Lower lobe of right lung (tissue), 2 donors: ENCODE measurements around the gene APH1A. TPM values are rescaled to one million over a fixed set of nuclear protein-coding genes. Genes with fewer than 3 reads are reported as not detected.
A peak's percentile ranks its signal among the peaks of the same experiment; 100 is the strongest.
"Not testable (repeated sequence)": the region's sequence is repeated elsewhere in the genome, so short reads cannot be mapped to it uniquely, and the experiment has no call there.

Experiments
- ATAC-seq, 2 donors: fragments of 200-7000 bp; cut with Tn5 transposase; one replicate each; pipeline ENCODE4 v1.9.1; 2020 to 2022; ENCODE audit warnings: mild to moderate bottlenecking in 2 of 2, moderate library complexity in 2 of 2
- DNase-seq: peaks from one replicate; pipeline ENCODE4 v3.0.0-alpha.2; 2020
- H3K27ac ChIP-seq: fragments of 200-600 bp; one replicate; pipeline ENCODE4 v1.8.0; 2022
- H3K27me3 ChIP-seq: fragments of 200-600 bp; one replicate; pipeline ENCODE4 v1.8.0; 2022; ENCODE audit warnings: low read depth
- H3K36me3 ChIP-seq: fragments of 200-600 bp; one replicate; pipeline ENCODE4 v1.8.0; 2022; ENCODE audit warnings: mild to moderate bottlenecking
- H3K4me1 ChIP-seq: fragments of 200-600 bp; one replicate; pipeline ENCODE4 v1.8.0; 2022
- H3K4me3 ChIP-seq: fragments of 200-600 bp; one replicate; pipeline ENCODE4 v1.8.0; 2022; ENCODE audit warnings: mild to moderate bottlenecking
- H3K9me3 ChIP-seq: fragments of 200-600 bp; one replicate; pipeline ENCODE4 v1.8.0; 2022
- CTCF ChIP-seq: fragments of 200-600 bp; IDR thresholded peaks from one replicate; pipeline ENCODE4 v1.8.0; 2022; ENCODE audit warnings: antibody characterized with exemption, mild to moderate bottlenecking
- intact Hi-C: fragments of 100-400 bp; cut with DNase I; formaldehyde crosslinking; loops from one replicate; pipeline ENCODE4 v1.11.0; 2022
- long read RNA-seq: library from polyadenylated mRNA; unstranded; transcript quantifications from one replicate; pipeline ENCODE4 v2.0.0, GENCODE V29; 2021
- total RNA-seq: library from RNA; stranded (reverse); fragmentation: NEBNext Ultra II Directional; extraction: Animal tissue kit (Norgen Biotek cat#: 25700); gene quantifications from one replicate; pipeline ENCODE4 v1.2.1, GENCODE V29; 2021
- donor health status: DM: no; HTN: yes; CAD: no; lungs with severe emphysema.

The APH1A gene
- total RNA-seq, result 129 TPM
- long read RNA-seq, transcript APH1A-202 (6 exons, 2,353 nt), result major isoform, 28 of 54 reads
- long read RNA-seq, transcript APH1A-203 (7 exons, 1,713 nt), result minor isoform, 10 of 54 reads
- long read RNA-seq, partial matches to known transcripts, result 4 of 54 reads
- long read RNA-seq, other reads (novel, unspliced or antisense), result 12 of 54 reads

- no peaks in the 10 kb centered on the region for H3K27me3 ChIP-seq
- no peaks in the 10 kb centered on the region for H3K9me3 ChIP-seq
- peak; percentile 98 to 99 for ATAC-seq
- DNase-seq, result peak; percentile 98
- intact Hi-C loops, result no loop called here
- peak within 1 kb of the TSS; percentile 95 for H3K4me3 ChIP-seq
- peaks cover 34% of the 10 kb centered on the region for H3K36me3 ChIP-seq
- TF ChIP-seq CTCF, result no peak
- peaks cover 33% of the 10 kb centered on the region for H3K4me1 ChIP-seq
- H3K27ac ChIP-seq, result peak within 1 kb of the TSS; percentile 92
These were observed at the start of gene APH1A for GRCh38 chr1:150268705-150269403. APH1A (minus strand) TSS chr1:150269016; CDS start chr1:150268810, 206 bp downstream.

GRCh38 chr1:150314691-150315090 is 45.9 kb upstream of the APH1A start:
- H3K36me3 ChIP-seq, H3K4me1 ChIP-seq, H3K27ac ChIP-seq, H3K9me3 ChIP-seq, H3K4me3 ChIP-seq, ATAC-seq, H3K27me3 ChIP-seq, DNase-seq, intact Hi-C loops: not testable (repeated sequence)

- H3K4me1 ChIP-seq, result no peaks in the 10 kb centered on the region
- H3K27ac ChIP-seq, result no peak overlapping the region
- H3K4me3 ChIP-seq, result no peak overlapping the region
- H3K27me3 ChIP-seq, result no peaks in the 10 kb centered on the region
- intact Hi-C loops, result no loop called here
- no peaks in the 10 kb centered on the region for H3K9me3 ChIP-seq
- no peak for TF ChIP-seq CTCF
- DNase-seq, result no peak
- peaks cover 12% of the 10 kb centered on the region for H3K36me3 ChIP-seq
- no peak for ATAC-seq
These were observed 42.9 kb upstream of the APH1A start for GRCh38 chr1:150311762-150312161.

GRCh38 chr1:150309758-150310508 is 41.1 kb upstream of the APH1A start:
- no peak for TF ChIP-seq CTCF
- intact Hi-C loops, result no loop called here
- Histone ChIP-seq H3K9me3 (no peaks in the 10 kb centered on the region), H3K27me3 (no peaks in the 10 kb centered on the region), H3K27ac (no peak overlapping the region), H3K36me3 (peaks cover 29% of the 10 kb centered on the region), H3K4me1 (no peaks in the 10 kb centered on the region), H3K4me3 (no peak overlapping the region)
- DNase-seq (no peak), ATAC-seq (no peak)

- intact Hi-C loops, H3K27ac ChIP-seq, DNase-seq, H3K27me3 ChIP-seq, H3K9me3 ChIP-seq, H3K4me1 ChIP-seq, ATAC-seq, H3K4me3 ChIP-seq: not testable (repeated sequence)
- H3K36me3 ChIP-seq, result peaks cover 37% of the 10 kb centered on the region
These were observed 39.8 kb upstream of the APH1A start for GRCh38 chr1:150308585-150308984.

- DNase-seq, result no peak
- Histone ChIP-seq H3K4me3 (no peak overlapping the region), H3K27me3 (no peaks in the 10 kb centered on the region), H3K36me3 (peaks cover 87% of the 10 kb centered on the region), H3K27ac (no peak overlapping the region), H3K9me3 (no peaks in the 10 kb centered on the region), H3K4me1 (no peaks in the 10 kb centered on the region)
- intact Hi-C loops, result no loop called here
- ATAC-seq, result no peak
- TF ChIP-seq CTCF, result no peak
These were observed 34.1 kb upstream of the APH1A start for GRCh38 chr1:150302902-150303301.
